Keratinocyte (primary cell): ENCODE results near the gene SRSF2. TPM values are rescaled to one million over a fixed set of nuclear protein-coding genes. Genes with fewer than 3 reads are reported as not detected.
A peak's percentile ranks its signal among the peaks of the same experiment; 100 is the strongest.

Source experiments
- DNase-seq: peaks from one replicate; pipeline ENCODE4 v3.0.0-alpha.2; 2011; ENCODE audit warnings: low read depth, missing footprints, low spot score
- FAIRE-seq: peaks from 2 replicates; lab custom pipeline; 2011; peaks lifted over from hg19 to GRCh38; lab: Jason Lieb, UNC
- H2AFZ ChIP-seq: 2 replicates; pipeline ENCODE4 v1.6.0; 2012; ENCODE audit warnings: low read length, control low read depth, inconsistent platforms; ENCODE audit not compliant: control insufficient read depth
- H3K27ac ChIP-seq: 2 replicates; pipeline ENCODE4 v1.5.1; 2011; ENCODE audit warnings: low read length; ENCODE audit not compliant: control insufficient read depth, insufficient read depth
- H3K27me3 ChIP-seq: 3 replicates; pipeline ENCODE4 v1.6.0; 2011; ENCODE audit warnings: low read length; ENCODE audit not compliant: control insufficient read depth, insufficient read depth; ENCODE audit errors: extremely low read depth
- H3K36me3 ChIP-seq, 2 experiments: 2 replicates in 1 of 2; 3 replicates in 1 of 2; pipeline ENCODE4 v1.5.1; 2011; ENCODE audit warnings: low read length in 2 of 2, mild to moderate bottlenecking in 1 of 2; ENCODE audit not compliant: control insufficient read depth in 2 of 2, insufficient read depth in 2 of 2; ENCODE audit errors: extremely low read depth in 1 of 2
- H3K4me1 ChIP-seq: 3 replicates; pipeline ENCODE4 v1.5.1; 2011; ENCODE audit warnings: low read length; ENCODE audit not compliant: control insufficient read depth, insufficient read depth; ENCODE audit errors: extremely low read depth
- H3K4me2 ChIP-seq: 3 replicates; pipeline ENCODE4 v1.6.0; 2011; ENCODE audit warnings: low read depth, low read length; ENCODE audit not compliant: control insufficient read depth, insufficient read depth; ENCODE audit errors: extremely low read depth
- H3K4me3 ChIP-seq, 3 experiments: fragments of 200-600 bp in 1 of 3; sonication (generic) in 1 of 3; 2 replicates in 2 of 3; 3 replicates in 1 of 3; pipeline ENCODE4 v1.5.1; 2011 to 2016; ENCODE audit warnings: low read length in 3 of 3, mild to moderate bottlenecking in 3 of 3, control low read depth in 2 of 3, inconsistent platforms in 1 of 3, low read depth in 1 of 3, mixed read lengths in 1 of 3, mixed run types in 1 of 3, moderate library complexity in 1 of 3; ENCODE audit not compliant: control insufficient read depth in 2 of 3, insufficient read depth in 2 of 3; ENCODE audit errors: extremely low read depth in 1 of 3
- H3K79me2 ChIP-seq: 2 replicates; pipeline ENCODE4 v1.6.0; 2012; ENCODE audit warnings: low read length; ENCODE audit not compliant: control insufficient read depth, insufficient read depth
- H3K9ac ChIP-seq: 3 replicates; pipeline ENCODE4 v1.6.0; 2011; ENCODE audit warnings: low read length; ENCODE audit not compliant: control insufficient read depth, insufficient read depth; ENCODE audit errors: extremely low read depth
- H3K9me1 ChIP-seq: 3 replicates; pipeline ENCODE4 v1.6.0; 2011; ENCODE audit warnings: low read length; ENCODE audit not compliant: control insufficient read depth, insufficient read depth; ENCODE audit errors: extremely low read depth
- H3K9me3 ChIP-seq: 2 replicates; pipeline ENCODE4 v1.5.1; 2012; ENCODE audit warnings: low read depth, low read length; ENCODE audit not compliant: control insufficient read depth
- H4K20me1 ChIP-seq: 3 replicates; pipeline ENCODE4 v1.6.0; 2011; ENCODE audit warnings: low read length; ENCODE audit not compliant: control insufficient read depth, insufficient read depth; ENCODE audit errors: extremely low read depth
- EZH2 ChIP-seq: IDR thresholded peaks from one replicate; pipeline ENCODE4 v1.6.1; 2012; ENCODE audit warnings: inconsistent platforms, mild to moderate bottlenecking, low read length, moderate library complexity
- dilution Hi-C: fragments of 300-500 bp; cut with MboI; formaldehyde crosslinking; loops from one replicate; pipeline ENCODE4 v1.7.0; 2020; ENCODE audit warnings: low sequenced_read_pairs; ENCODE audit not compliant: extremely low pct_ligation_motif_present
- polyA plus RNA-seq, 5 experiments: library from polyadenylated mRNA; depleted of rRNA in 3 of 5; stranded (reverse) in 3 of 5; stranded (forward) in 1 of 5; unstranded in 1 of 5; fragments of >200 nt; gene quantifications; 1 replicate in 1 of 5; 2 replicates in 3 of 5; 3 replicates in 1 of 5; pipeline versions ENCODE4 v1.2.1 to v1.2.3, GENCODE V29; 2011 to 2012; ENCODE audit warnings: missing spikeins in 2 of 5, low read depth in 1 of 5, low replicate concordance in 1 of 5
- TF ChIP-seq, protein P1 (sequence below), 3 experiments: IDR thresholded peaks in 1 of 3; conservative IDR thresholded peaks in 1 of 3; optimal IDR thresholded peaks in 1 of 3; 2 replicates in 2 of 3; 3 replicates in 1 of 3; pipeline versions ENCODE3 to v1.5.1; 2011; ENCODE audit warnings: low read length in 3 of 3, mild to moderate bottlenecking in 3 of 3, moderate library complexity in 2 of 3, control low read depth in 1 of 3, inconsistent platforms in 1 of 3; ENCODE audit not compliant: insufficient read depth in 2 of 3; ENCODE audit errors: extremely low read depth in 1 of 3

SRSF2 gene
- polyA plus RNA-seq, 1 donor (not counting 4 experiments of a cell fraction or from before 2014, with no cell fraction given) = 249 TPM

GRCh38 chr17:76735006-76735405 is 2.1 kb downstream of the SRSF2 start:
- Histone ChIP-seq H3K4me2 (peak overlapping the region; percentile 96), H3K27me3 (no peaks in the 10 kb centered on the region), H3K9me1 (no peaks in the 10 kb centered on the region), H3K36me3 (peaks cover 14 to 36% of the 10 kb centered on the region in 2 experiments), H3K4me3 (peak overlapping the region; percentile 98 to 100 (median 100)), H3K79me2 (peaks cover 64% of the 10 kb centered on the region), H3K9ac (peak overlapping the region; percentile 99), H3K27ac (peak overlapping the region; percentile 96), H3K9me3 (no peaks in the 10 kb centered on the region), H2AFZ (no peak overlapping the region), H4K20me1 (peaks cover 24% of the 10 kb centered on the region), H3K4me1 (peaks cover 33% of the 10 kb centered on the region)
- no peak for FAIRE-seq
- dilution Hi-C loops = no loop called here
- TF ChIP-seq, protein P1, sequence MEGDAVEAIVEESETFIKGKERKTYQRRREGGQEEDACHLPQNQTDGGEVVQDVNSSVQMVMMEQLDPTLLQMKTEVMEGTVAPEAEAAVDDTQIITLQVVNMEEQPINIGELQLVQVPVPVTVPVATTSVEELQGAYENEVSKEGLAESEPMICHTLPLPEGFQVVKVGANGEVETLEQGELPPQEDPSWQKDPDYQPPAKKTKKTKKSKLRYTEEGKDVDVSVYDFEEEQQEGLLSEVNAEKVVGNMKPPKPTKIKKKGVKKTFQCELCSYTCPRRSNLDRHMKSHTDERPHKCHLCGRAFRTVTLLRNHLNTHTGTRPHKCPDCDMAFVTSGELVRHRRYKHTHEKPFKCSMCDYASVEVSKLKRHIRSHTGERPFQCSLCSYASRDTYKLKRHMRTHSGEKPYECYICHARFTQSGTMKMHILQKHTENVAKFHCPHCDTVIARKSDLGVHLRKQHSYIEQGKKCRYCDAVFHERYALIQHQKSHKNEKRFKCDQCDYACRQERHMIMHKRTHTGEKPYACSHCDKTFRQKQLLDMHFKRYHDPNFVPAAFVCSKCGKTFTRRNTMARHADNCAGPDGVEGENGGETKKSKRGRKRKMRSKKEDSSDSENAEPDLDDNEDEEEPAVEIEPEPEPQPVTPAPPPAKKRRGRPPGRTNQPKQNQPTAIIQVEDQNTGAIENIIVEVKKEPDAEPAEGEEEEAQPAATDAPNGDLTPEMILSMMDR (optimal IDR thresholded peaks at IDR 0.05 in 1 of 3, IDR thresholded peaks at IDR 0.05 in 1 of 3, conservative IDR thresholded peaks at IDR 0.05 in 1 of 3; ENCODE audit: extremely low read depth in 1 of 3, insufficient read depth in 2 of 3, low read length in 3 of 3) = no peak
- TF ChIP-seq EZH2 = no peak
- DNase-seq = no peak

GRCh38 chr17:76734080-76734840 is 2.9 kb downstream of the SRSF2 start:
- TF ChIP-seq EZH2 = no peak
- TF ChIP-seq, protein P1 (optimal IDR thresholded peaks at IDR 0.05 in 1 of 3, IDR thresholded peaks at IDR 0.05 in 1 of 3, conservative IDR thresholded peaks at IDR 0.05 in 1 of 3; ENCODE audit: extremely low read depth in 1 of 3, insufficient read depth in 2 of 3, low read length in 3 of 3) = no peak
- Histone ChIP-seq H3K79me2 (peaks cover 70% of the 10 kb centered on the region), H3K9me1 (no peaks in the 10 kb centered on the region), H3K9me3 (no peaks in the 10 kb centered on the region), H3K4me3 (peak overlapping the region; percentile 98 to 100 (median 100)), H3K36me3 (peaks cover 14 to 40% of the 10 kb centered on the region in 2 experiments), H4K20me1 (peaks cover 28% of the 10 kb centered on the region), H3K4me1 (peaks cover 29% of the 10 kb centered on the region), H2AFZ (no peak overlapping the region), H3K9ac (peak overlapping the region; percentile 99), H3K4me2 (peak overlapping the region; percentile 96), H3K27me3 (no peaks in the 10 kb centered on the region), H3K27ac (peak overlapping the region; percentile 96)
- FAIRE-seq (no peak), DNase-seq (no peak)
- dilution Hi-C loops = no loop called here
